BJ (cell line): Measurements from ENCODE around the gene IFITM2. TPM values are rescaled to one million over a fixed set of nuclear protein-coding genes. Genes with fewer than 3 reads are reported as not detected.

Source experiments
- CTCF ChIA-PET: fragments of 350-600 bp; formaldehyde crosslinking; extraction: SDS; loops from one replicate; lab custom pipeline; 2021; ENCODE audit warnings: antibody characterized with exemption, inconsistent platforms; lab: Yijun Ruan, JAX
- POLR2A ChIA-PET: fragments of 300-600 bp; sonication (Branson Sonifier 250); formaldehyde crosslinking; extraction: SDS; loops from one replicate; lab custom pipeline; 2021; ENCODE audit warnings: antibody characterized with exemption; lab: Charles Lee
- DNase-seq: peaks from one replicate; pipeline ENCODE4 v3.0.0-alpha.2; 2011; ENCODE audit warnings: low read depth
- H3K27me3 ChIP-seq: 2 replicates; pipeline ENCODE4 v1.6.0; 2011; ENCODE audit warnings: low read length; ENCODE audit not compliant: control insufficient read depth, insufficient read depth
- H3K36me3 ChIP-seq: 2 replicates; pipeline ENCODE4 v1.5.1; 2011; ENCODE audit warnings: low read length; ENCODE audit not compliant: control insufficient read depth, insufficient read depth
- H3K4me3 ChIP-seq: 2 replicates; pipeline ENCODE4 v1.5.1; 2011; ENCODE audit warnings: low read depth, mild to moderate bottlenecking, control low read depth, low read length
- CTCF ChIP-seq: IDR thresholded peaks from 2 replicates; pipeline ENCODE4 v1.5.1; 2011; ENCODE audit warnings: low read depth, mild to moderate bottlenecking, control low read depth, inconsistent platforms, low read length, moderate library complexity; ENCODE audit not compliant: insufficient read depth
- polyA plus RNA-seq: library from polyadenylated mRNA; depleted of rRNA; stranded (reverse); fragments of >200 nt; gene quantifications from 2 replicates; pipeline ENCODE4 v1.2.3, GENCODE V29; 2011

Gene IFITM2
- polyA plus RNA-seq, 1 experiment = 813 TPM

DNA sequence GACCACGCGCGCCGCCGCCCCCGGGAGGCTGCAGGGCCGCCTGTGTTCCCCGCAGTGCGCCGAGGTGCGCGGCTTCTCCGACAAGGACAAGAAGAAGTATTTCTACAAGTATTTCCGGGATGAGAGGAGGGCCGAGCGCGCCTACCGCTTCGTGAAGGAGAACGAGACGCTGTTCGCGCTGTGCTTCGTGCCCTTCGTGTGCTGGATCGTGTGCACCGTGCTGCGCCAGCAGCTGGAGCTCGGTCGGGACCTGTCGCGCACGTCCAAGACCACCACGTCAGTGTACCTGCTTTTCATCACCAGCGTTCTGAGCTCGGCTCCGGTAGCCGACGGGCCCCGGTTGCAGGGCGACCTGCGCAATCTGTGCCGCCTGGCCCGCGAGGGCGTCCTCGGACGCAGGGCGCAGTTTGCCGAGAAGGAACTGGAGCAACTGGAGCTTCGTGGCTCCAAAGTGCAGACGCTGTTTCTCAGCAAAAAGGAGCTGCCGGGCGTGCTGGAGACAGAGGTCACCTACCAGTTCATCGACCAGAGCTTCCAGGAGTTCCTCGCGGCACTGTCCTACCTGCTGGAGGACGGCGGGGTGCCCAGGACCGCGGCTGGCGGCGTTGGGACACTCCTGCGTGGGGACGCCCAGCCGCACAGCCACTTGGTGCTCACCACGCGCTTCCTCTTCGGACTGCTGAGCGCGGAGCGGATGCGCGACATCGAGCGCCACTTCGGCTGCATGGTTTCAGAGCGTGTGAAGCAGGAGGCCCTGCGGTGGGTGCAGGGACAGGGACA lies 26.7 kb upstream of the IFITM2 start:
- Histone ChIP-seq H3K4me3 (no peak overlapping the region), H3K36me3 (no peaks in the 10 kb centered on the region), H3K27me3 (peaks cover 43% of the 10 kb centered on the region)
- DNase-seq = no peak
- ChIA-PET CTCF (no interaction called here), POLR2A (no interaction called here)
- no peak for TF ChIP-seq CTCF

DNA sequence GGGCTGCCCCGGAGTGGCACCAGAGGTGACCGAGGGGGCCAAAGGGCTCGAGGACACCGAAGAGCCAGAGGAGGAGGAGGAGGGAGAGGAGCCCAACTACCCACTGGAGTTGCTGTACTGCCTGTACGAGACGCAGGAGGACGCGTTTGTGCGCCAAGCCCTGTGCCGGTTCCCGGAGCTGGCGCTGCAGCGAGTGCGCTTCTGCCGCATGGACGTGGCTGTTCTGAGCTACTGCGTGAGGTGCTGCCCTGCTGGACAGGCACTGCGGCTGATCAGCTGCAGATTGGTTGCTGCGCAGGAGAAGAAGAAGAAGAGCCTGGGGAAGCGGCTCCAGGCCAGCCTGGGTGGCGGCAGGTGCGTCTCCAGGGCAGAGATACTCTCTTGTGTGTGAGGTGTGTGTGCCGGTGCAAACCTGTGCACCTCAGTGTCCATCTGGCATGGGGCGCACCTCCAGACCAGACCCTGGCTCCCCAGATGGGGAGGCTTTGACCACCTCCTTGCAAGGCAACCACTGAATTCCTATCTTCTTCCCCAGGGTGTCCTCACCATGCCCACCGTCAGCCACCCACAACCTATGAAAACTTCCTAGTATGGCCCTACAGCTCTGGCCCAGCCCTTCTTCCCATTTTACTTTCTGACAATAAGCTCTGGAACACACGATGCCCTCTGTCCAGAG lies 26.0 kb upstream of the IFITM2 start:
- Histone ChIP-seq H3K4me3 (no peak overlapping the region), H3K27me3 (peaks cover 42% of the 10 kb centered on the region), H3K36me3 (no peaks in the 10 kb centered on the region)
- TF ChIP-seq CTCF = no peak
- no peak for DNase-seq
- POLR2A ChIA-PET = no interaction called here
- CTCF ChIA-PET = no interaction called here

DNA sequence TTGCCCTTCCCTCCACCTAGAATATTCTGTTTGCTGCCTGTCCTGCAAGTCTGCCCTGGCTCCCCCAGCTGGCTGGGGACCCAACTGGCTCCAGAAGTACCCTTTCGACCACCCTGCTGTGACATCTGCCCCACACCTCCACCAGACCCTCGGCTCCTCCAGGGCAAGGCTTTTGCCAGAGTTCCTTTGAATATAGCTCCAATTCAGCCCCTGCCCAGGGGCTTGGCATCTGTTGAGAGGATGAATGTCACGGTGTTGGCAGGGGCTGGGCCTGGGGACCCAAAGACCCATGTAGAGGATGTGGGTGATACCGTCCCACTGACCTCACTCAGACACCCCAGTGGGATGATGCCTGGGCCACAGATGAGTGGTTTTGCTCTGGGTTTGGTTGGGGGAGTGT lies 25.4 kb upstream of the IFITM2 start:
- CTCF ChIA-PET = no interaction called here

GRCh38 chr11:282630-283360 lies 24.8 kb upstream of the IFITM2 start:
- no peak for DNase-seq
- CTCF ChIA-PET = no interaction called here
- TF ChIP-seq CTCF = no peak
- H3K4me3 ChIP-seq = no peak overlapping the region
- no peaks in the 10 kb centered on the region for H3K36me3 ChIP-seq
- POLR2A ChIA-PET = no interaction called here
- peaks cover 43% of the 10 kb centered on the region for H3K27me3 ChIP-seq

More for the DNA sequence above, 25.4 kb upstream of the IFITM2 start:
- no peak for DNase-seq
- no peak for TF ChIP-seq CTCF
- H3K4me3 ChIP-seq = no peak overlapping the region
- POLR2A ChIA-PET = no interaction called here
- H3K36me3 ChIP-seq = no peaks in the 10 kb centered on the region
- peaks cover 38% of the 10 kb centered on the region for H3K27me3 ChIP-seq
